HAP-1 (cell line): ENCODE data around the gene SRD5A1.
A peak's percentile ranks its signal among the peaks of the same experiment; 100 is the strongest.

ENCODE experiments used
- DNase-seq, 2 experiments: peaks; one replicate each; pipeline ENCODE4 v3.0.0-alpha.2; 2016 to 2020; ENCODE audit warnings: low spot score in 2 of 2
- H3K27me3 ChIP-seq: fragments of 250-450 bp; sonication (Bioruptor Pico); 2 replicates; pipeline ENCODE4 v1.5.1; 2020; ENCODE audit warnings: low read depth, mild to moderate bottlenecking, moderate library complexity
- H3K36me3 ChIP-seq: fragments of 250-450 bp; sonication (Bioruptor Pico); replicated peaks from 2 replicates; pipeline ENCODE4 v1.5.1; 2020; ENCODE audit warnings: mild to moderate bottlenecking
- H3K4me1 ChIP-seq: fragments of 250-450 bp; sonication (Bioruptor Pico); 2 replicates; pipeline ENCODE4 v1.5.1; 2020; ENCODE audit warnings: mild to moderate bottlenecking
- H3K4me3 ChIP-seq: fragments of 250-450 bp; sonication (Bioruptor Pico); 2 replicates; pipeline ENCODE4 v1.5.1; 2020; ENCODE audit warnings: mild to moderate bottlenecking, moderate library complexity
- H3K9me3 ChIP-seq: fragments of 250-450 bp; sonication (Bioruptor Pico); 2 replicates; pipeline ENCODE4 v1.5.1; 2020; ENCODE audit warnings: mild to moderate bottlenecking, moderate library complexity
- in situ Hi-C: fragments of 300-500 bp; cut with MboI; formaldehyde crosslinking; loops from 3 replicates; pipeline ENCODE4 v1.14.3; 2020; ENCODE audit warnings: low sequenced_read_pairs, inconsistent platforms, mixed read lengths

SRD5A1 gene

GRCh38 chr5:6611334-6612256 lies 21.6 kb upstream of the SRD5A1 start:
- in situ Hi-C loops: loop anchor here (10.0 kb wide), 1 partner anchor 1253 kb away; the partner anchor contains the start of genes FASTKD3 and MTRR

GRCh38 chr5:6615034-6615815 lies 18.0 kb upstream of the SRD5A1 start:
- H3K4me3 ChIP-seq: no peak overlapping the region
- H3K27me3 ChIP-seq: no peaks in the 10 kb centered on the region
- H3K4me1 ChIP-seq: no peaks in the 10 kb centered on the region
- in situ Hi-C loops: loop anchor here (10.0 kb wide), 1 partner anchor 1250 kb away; the partner anchor contains the start of genes FASTKD3 and MTRR
- no peak for DNase-seq
- H3K9me3 ChIP-seq: no peaks in the 10 kb centered on the region
- peaks cover 89% of the 10 kb centered on the region for H3K36me3 ChIP-seq

More at GRCh38 chr5:6611334-6612256, 21.6 kb upstream of the SRD5A1 start:
- no peaks in the 10 kb centered on the region for H3K9me3 ChIP-seq
- no peaks in the 10 kb centered on the region for H3K27me3 ChIP-seq
- no peaks in the 10 kb centered on the region for H3K4me1 ChIP-seq
- H3K4me3 ChIP-seq: no peak overlapping the region
- peaks cover 88% of the 10 kb centered on the region for H3K36me3 ChIP-seq
- DNase-seq: no peak

GRCh38 chr5:6616632-6617031 lies 16.6 kb upstream of the SRD5A1 start:
- no peak for DNase-seq

GRCh38 chr5:6623228-6623627 lies 10.0 kb upstream of the SRD5A1 start:
- no peaks in the 10 kb centered on the region for H3K27me3 ChIP-seq
- no peaks in the 10 kb centered on the region for H3K4me1 ChIP-seq
- no peaks in the 10 kb centered on the region for H3K9me3 ChIP-seq
- DNase-seq: no peak
- in situ Hi-C loops: loop anchor here (10.0 kb wide), 1 partner anchor 132 kb away; no protein-coding TSS in a partner anchor
- no peak overlapping the region for H3K4me3 ChIP-seq
- peaks cover 82% of the 10 kb centered on the region for H3K36me3 ChIP-seq

More at GRCh38 chr5:6616632-6617031, 16.6 kb upstream of the SRD5A1 start:
- no peaks in the 10 kb centered on the region for H3K9me3 ChIP-seq
- H3K27me3 ChIP-seq: no peaks in the 10 kb centered on the region
- peaks cover 90% of the 10 kb centered on the region for H3K36me3 ChIP-seq
- in situ Hi-C loops: loop anchor here (10.0 kb wide), 1 partner anchor 1248 kb away; the partner anchor contains the start of genes FASTKD3 and MTRR
- H3K4me3 ChIP-seq: no peak overlapping the region
- no peaks in the 10 kb centered on the region for H3K4me1 ChIP-seq

- no peaks in the 10 kb centered on the region for H3K4me1 ChIP-seq
- in situ Hi-C loops: loop anchor here (10.0 kb wide), 1 partner anchor 131 kb away; no protein-coding TSS in a partner anchor
- no peak overlapping the region for H3K4me3 ChIP-seq
- H3K36me3 ChIP-seq: peaks cover 84% of the 10 kb centered on the region
- DNase-seq: no peak
- H3K27me3 ChIP-seq: no peaks in the 10 kb centered on the region
- H3K9me3 ChIP-seq: no peaks in the 10 kb centered on the region
These were observed 9.3 kb upstream of the SRD5A1 start for GRCh38 chr5:6623941-6624340.

GRCh38 chr5:6626508-6626907 lies 6.7 kb upstream of the SRD5A1 start:
- in situ Hi-C loops: loop anchor here (10.0 kb wide), 1 partner anchor 128 kb away; no protein-coding TSS in a partner anchor
- DNase-seq: no peak
- Histone ChIP-seq H3K9me3 (no peaks in the 10 kb centered on the region), H3K27me3 (no peaks in the 10 kb centered on the region), H3K36me3 (peaks cover 87% of the 10 kb centered on the region), H3K4me1 (no peaks in the 10 kb centered on the region; the same call in 1 of the 2 replicates), H3K4me3 (no peak overlapping the region)

- peak overlapping the region; percentile 83 for H3K4me3 ChIP-seq
- peaks cover 59% of the 10 kb centered on the region for H3K36me3 ChIP-seq
- in situ Hi-C loops: loop anchor here (5.0 kb wide), 1 partner anchor 86 kb away; no protein-coding TSS in a partner anchor
- no peaks in the 10 kb centered on the region for H3K9me3 ChIP-seq
- DNase-seq: no peak
- no peaks in the 10 kb centered on the region for H3K27me3 ChIP-seq
- peaks cover 6% of the 10 kb centered on the region for H3K4me1 ChIP-seq
These were observed 1.8 kb upstream of the SRD5A1 start for GRCh38 chr5:6631441-6631840.

GRCh38 chr5:6632324-6632887 lies 834 bp upstream of the SRD5A1 start:
- DNase-seq: peak in 1 of 2 experiments; percentile 46
- in situ Hi-C loops: loop anchor here (5.0 kb wide), 1 partner anchor 85 kb away; no protein-coding TSS in a partner anchor
- Histone ChIP-seq H3K9me3 (no peaks in the 10 kb centered on the region), H3K4me3 (peak overlapping the region; percentile 83), H3K36me3 (peaks cover 51% of the 10 kb centered on the region), H3K4me1 (peaks cover 6% of the 10 kb centered on the region), H3K27me3 (no peaks in the 10 kb centered on the region)

- Histone ChIP-seq H3K4me1 (peaks cover 6% of the 10 kb centered on the region), H3K36me3 (peaks cover 42% of the 10 kb centered on the region), H3K27me3 (no peaks in the 10 kb centered on the region), H3K9me3 (no peaks in the 10 kb centered on the region), H3K4me3 (peak overlapping the region; percentile 83)
- in situ Hi-C loops: loop anchor here (5.0 kb wide), 1 partner anchor 84 kb away; no protein-coding TSS in a partner anchor
- DNase-seq: peak; percentile 14 to 45
These were observed 417 bp downstream of the SRD5A1 start for GRCh38 chr5:6633469-6634245.

GRCh38 chr5:6634306-6634705 lies 1.1 kb downstream of the SRD5A1 start:
- no peak for DNase-seq
- peaks cover 35% of the 10 kb centered on the region for H3K36me3 ChIP-seq
- H3K27me3 ChIP-seq: no peaks in the 10 kb centered on the region
- peaks cover 6% of the 10 kb centered on the region for H3K4me1 ChIP-seq
- H3K9me3 ChIP-seq: no peaks in the 10 kb centered on the region
- H3K4me3 ChIP-seq: peak overlapping the region; percentile 83
- in situ Hi-C loops: loop anchor here (5.0 kb wide), 1 partner anchor 83 kb away; no protein-coding TSS in a partner anchor

GRCh38 chr5:6634788-6635430 lies 1.7 kb downstream of the SRD5A1 start:
- peak overlapping the region; percentile 83 for H3K4me3 ChIP-seq
- peaks cover 6% of the 10 kb centered on the region for H3K4me1 ChIP-seq
- DNase-seq: no peak

GRCh38 chr5:6636293-6636692 lies 3.1 kb downstream of the SRD5A1 start:
- Histone ChIP-seq H3K4me1 (peaks cover 6% of the 10 kb centered on the region), H3K36me3 (peaks cover 15% of the 10 kb centered on the region), H3K27me3 (no peaks in the 10 kb centered on the region), H3K4me3 (no peak overlapping the region), H3K9me3 (no peaks in the 10 kb centered on the region)
- no peak for DNase-seq
- in situ Hi-C loops: no loop called here

More at GRCh38 chr5:6634788-6635430, 1.7 kb downstream of the SRD5A1 start:
- Histone ChIP-seq H3K9me3 (no peaks in the 10 kb centered on the region), H3K36me3 (peaks cover 29% of the 10 kb centered on the region), H3K27me3 (no peaks in the 10 kb centered on the region)
- in situ Hi-C loops: loop anchor here (5.0 kb wide), 1 partner anchor 82 kb away; no protein-coding TSS in a partner anchor
